CD4-positive, alpha-beta T cell (primary cell): Measurements from ENCODE around the gene CNNM1. TPM values are rescaled to one million over a fixed set of nuclear protein-coding genes. Genes with fewer than 3 reads are reported as not detected.

Experiments used
- ATAC-seq: fragments of 200-7000 bp; cut with Tn5 transposase; one replicate; pipeline ENCODE4 v1.10.0; 2022; ENCODE audit warnings: mild to moderate bottlenecking; ENCODE audit not compliant: poor library complexity
- CTCF ChIA-PET: fragments of 350-600 bp; sonication (Branson Sonifier 250); formaldehyde crosslinking; loops from one replicate; lab custom pipeline; 2021; ENCODE audit warnings: antibody characterized with exemption, inconsistent platforms; lab: Charles Lee
- POLR2A ChIA-PET: fragments of 350-600 bp; sonication (Branson Sonifier 250); formaldehyde crosslinking; loops from one replicate; lab custom pipeline; 2021; ENCODE audit warnings: antibody characterized with exemption, inconsistent platforms; lab: Charles Lee
- DNase-seq, 14 experiments: peaks; one replicate each; pipeline ENCODE4 v3.0.0-alpha.2; 2013 to 2020; ENCODE audit warnings: mixed read lengths in 2 of 14
- H3K27ac ChIP-seq, 2 donors: one replicate each; pipeline versions ENCODE4 v1.5.1 to v1.7.0; 2013; ENCODE audit warnings: low read length in 2 of 2, low read depth in 1 of 2, mild to moderate bottlenecking in 1 of 2
- H3K27me3 ChIP-seq, 2 experiments: 1 replicate in 1 of 2; 2 replicates in 1 of 2; pipeline versions ENCODE4 v1.6.1 to v1.7.0; 2013; ENCODE audit warnings: low read length in 2 of 2, control low read depth in 1 of 2, mild to moderate bottlenecking in 1 of 2, moderate library complexity in 1 of 2; ENCODE audit not compliant: insufficient read depth in 2 of 2, control insufficient read depth in 1 of 2
- H3K36me3 ChIP-seq: one replicate; pipeline ENCODE4 v1.6.1; 2013; ENCODE audit warnings: low read length, control low read depth; ENCODE audit not compliant: insufficient read depth
- H3K4me1 ChIP-seq: one replicate; pipeline ENCODE4 v1.6.1; 2013; ENCODE audit warnings: low read length, control low read depth; ENCODE audit not compliant: insufficient read depth
- H3K4me3 ChIP-seq: one replicate; pipeline ENCODE4 v1.5.1; 2013; ENCODE audit warnings: mild to moderate bottlenecking, low read length, moderate library complexity
- H3K9me3 ChIP-seq, 2 experiments: 1 replicate in 1 of 2; 2 replicates in 1 of 2; pipeline versions ENCODE4 v1.6.1 to v1.7.0; 2013; ENCODE audit warnings: low read length in 2 of 2, mild to moderate bottlenecking in 2 of 2, control low read depth in 1 of 2, moderate library complexity in 1 of 2; ENCODE audit not compliant: control insufficient read depth in 1 of 2, insufficient read depth in 1 of 2
- H3K27ac Mint-ChIP-seq: one replicate; pipeline ENCODE4 v1.8.0; 2020; ENCODE audit warnings: mixed read lengths
- H3K27me3 Mint-ChIP-seq: one replicate; pipeline ENCODE4 v1.8.0; 2021; ENCODE audit warnings: mixed read lengths
- H3K36me3 Mint-ChIP-seq: one replicate; pipeline ENCODE4 v1.8.0; 2021; ENCODE audit warnings: low read depth, mixed read lengths
- H3K4me1 Mint-ChIP-seq: one replicate; pipeline ENCODE4 v1.8.0; 2021; ENCODE audit warnings: low read depth, mixed read lengths
- H3K4me3 Mint-ChIP-seq: one replicate; pipeline ENCODE4 v1.8.0; 2020; ENCODE audit warnings: mild to moderate bottlenecking, mixed read lengths
- H3K9me3 Mint-ChIP-seq: one replicate; pipeline ENCODE4 v1.8.0; 2020; ENCODE audit warnings: mixed read lengths
- CTCF ChIP-seq: fragments of 200-600 bp; IDR thresholded peaks from one replicate; pipeline ENCODE4 v1.8.0; 2022; ENCODE audit warnings: antibody characterized with exemption, mild to moderate bottlenecking
- intact Hi-C, 2 experiments: fragments of 100-400 bp; cut with DNase I in 1 of 2; cut with micrococcal nuclease in 1 of 2; formaldehyde crosslinking; loops; one replicate each; pipeline versions ENCODE4 v1.15.1 to v1.9.0; 2023 to 2025; cut with DNase I, micrococcal nuclease
- total RNA-seq, 174 experiments: library from RNA in 2 of 174; stranded (reverse) in 2 of 174; gene quantifications; one replicate each; pipeline ENCODE4 v1.2.3 and lab custom pipeline; 2021 to 2026

The CNNM1 gene
- total RNA-seq, 2 experiments from 2014 or later, result 0.16 to 0.17 TPM

GRCh38 chr10:99296605-99297004 is 32.6 kb upstream of the CNNM1 start:
- ChIA-PET POLR2A (no interaction called here), CTCF (no interaction called here)
- Mint-ChIP-seq H3K9me3 (no peaks in the 10 kb centered on the region), H3K27ac (no peak overlapping the region), H3K4me1 (no peaks in the 10 kb centered on the region), H3K27me3 (peaks cover 13% of the 10 kb centered on the region), H3K36me3 (no peaks in the 10 kb centered on the region), H3K4me3 (no peak overlapping the region)
- no peak for ATAC-seq
- H3K36me3 ChIP-seq, result no peaks in the 10 kb centered on the region
- intact Hi-C loops, result no loop called here
- no peak overlapping the region for H3K4me3 ChIP-seq
- H3K9me3 ChIP-seq, result no peaks in the 10 kb centered on the region
- no peaks in the 10 kb centered on the region for H3K4me1 ChIP-seq
- H3K27me3 ChIP-seq, result peaks cover 0 to 4% of the 10 kb centered on the region in 2 experiments
- H3K27ac ChIP-seq, result no peak overlapping the region
- TF ChIP-seq CTCF, result no peak
- DNase-seq, result no peak

GRCh38 chr10:99297033-99297432 is 32.1 kb upstream of the CNNM1 start:
- no peaks in the 10 kb centered on the region for H3K36me3 Mint-ChIP-seq
- H3K4me1 ChIP-seq, result no peaks in the 10 kb centered on the region
- POLR2A ChIA-PET, result no interaction called here

GRCh38 chr10:99303899-99304861 is 25.0 kb upstream of the CNNM1 start:
- Histone ChIP-seq H3K27ac (no peak overlapping the region), H3K27me3 (peaks cover under 1 to 4% of the 10 kb centered on the region in 2 experiments), H3K4me3 (no peak overlapping the region), H3K4me1 (no peaks in the 10 kb centered on the region), H3K36me3 (no peaks in the 10 kb centered on the region), H3K9me3 (peaks cover 6 to 12% of the 10 kb centered on the region in 2 experiments)
- ChIA-PET CTCF (no interaction called here), POLR2A (no interaction called here)
- H3K36me3 Mint-ChIP-seq, result no peaks in the 10 kb centered on the region
- intact Hi-C loops, result no loop called here
- H3K4me1 Mint-ChIP-seq, result no peaks in the 10 kb centered on the region
- peaks cover 30% of the 10 kb centered on the region for H3K27me3 Mint-ChIP-seq
- H3K27ac Mint-ChIP-seq, result no peak overlapping the region
- DNase-seq (no peak), ATAC-seq (no peak)
- no peak for TF ChIP-seq CTCF
- peaks cover 3% of the 10 kb centered on the region for H3K9me3 Mint-ChIP-seq
- no peak overlapping the region for H3K4me3 Mint-ChIP-seq

More at GRCh38 chr10:99297033-99297432, 32.1 kb upstream of the CNNM1 start:
- Histone ChIP-seq H3K4me3 (no peak overlapping the region), H3K9me3 (no peaks in the 10 kb centered on the region), H3K36me3 (no peaks in the 10 kb centered on the region), H3K27me3 (peaks cover 0 to 4% of the 10 kb centered on the region in 2 experiments), H3K27ac (no peak overlapping the region)
- H3K4me3 Mint-ChIP-seq, result no peak overlapping the region
- CTCF ChIA-PET, result no interaction called here
- no peak overlapping the region for H3K27ac Mint-ChIP-seq
- intact Hi-C loops, result no loop called here
- H3K9me3 Mint-ChIP-seq, result no peaks in the 10 kb centered on the region
- H3K27me3 Mint-ChIP-seq, result peaks cover 17% of the 10 kb centered on the region
- DNase-seq (peak in 1 of 14 experiments; percentile 3), ATAC-seq (no peak)
- no peak for TF ChIP-seq CTCF
- H3K4me1 Mint-ChIP-seq, result no peaks in the 10 kb centered on the region
